Neural progenitor cell (in vitro differentiated cells): ENCODE data around the gene TUNAR. TPM values are rescaled to one million over a fixed set of nuclear protein-coding genes. Genes with fewer than 3 reads are reported as not detected.
"Not testable (repeated sequence)": the region's sequence is repeated elsewhere in the genome, so short reads cannot be mapped to it uniquely, and the experiment has no call there.

Experiments
- DNase-seq: peaks from one replicate; pipeline ENCODE4 v3.0.0-alpha.2; 2016; ENCODE audit warnings: low spot score
- H2AFZ ChIP-seq: fragments of 200-600 bp; sonication (generic); replicated peaks from 2 replicates; pipeline ENCODE4 v1.6.1; 2016; ENCODE audit warnings: antibody characterized with exemption
- H3F3A ChIP-seq: fragments of 200-600 bp; sonication (generic); 2 replicates; pipeline ENCODE4 v1.6.1; 2016; ENCODE audit warnings: antibody characterized with exemption, low read depth
- H3K27ac ChIP-seq: fragments of 200-600 bp; sonication (generic); 2 replicates; pipeline ENCODE4 v1.5.1; 2016; ENCODE audit warnings: mild to moderate bottlenecking
- H3K27me3 ChIP-seq: fragments of 200-600 bp; sonication (generic); 2 replicates; pipeline ENCODE4 v1.6.1; 2016; ENCODE audit warnings: mild to moderate bottlenecking, moderate library complexity
- H3K36me3 ChIP-seq: fragments of 200-600 bp; sonication (generic); 2 replicates; pipeline ENCODE4 v1.5.1; 2016
- H3K4me1 ChIP-seq: fragments of 200-600 bp; sonication (generic); 2 replicates; pipeline ENCODE4 v1.6.1; 2016; ENCODE audit warnings: mixed run types
- H3K4me2 ChIP-seq: fragments of 200-600 bp; sonication (generic); 2 replicates; pipeline ENCODE4 v1.6.1; 2016
- H3K4me3 ChIP-seq: fragments of 200-600 bp; sonication (generic); 2 replicates; pipeline ENCODE4 v1.5.1; 2016
- H3K79me2 ChIP-seq: fragments of 200-600 bp; sonication (generic); 2 replicates; pipeline ENCODE4 v1.6.1; 2016; ENCODE audit warnings: low read depth
- H3K9ac ChIP-seq: fragments of 200-600 bp; sonication (generic); 2 replicates; pipeline ENCODE4 v1.6.1; 2016
- H3K9me3 ChIP-seq: fragments of 200-600 bp; sonication (generic); 2 replicates; pipeline ENCODE4 v1.5.1; 2016; ENCODE audit warnings: low read depth
- H4K20me1 ChIP-seq: fragments of 200-600 bp; sonication (generic); 2 replicates; pipeline ENCODE4 v1.6.1; 2016; ENCODE audit warnings: low read depth
- H3K27ac Mint-ChIP-seq: 3 replicates; pipeline ENCODE4 v1.8.0; 2021; ENCODE audit warnings: mixed read lengths
- H3K27me3 Mint-ChIP-seq: 2 replicates; pipeline ENCODE4 v1.8.0; 2022; ENCODE audit warnings: low read depth, mild to moderate bottlenecking, inconsistent platforms, moderate library complexity, mixed read lengths; ENCODE audit not compliant: insufficient read depth
- H3K36me3 Mint-ChIP-seq: 3 replicates; pipeline ENCODE4 v1.8.0; 2021; ENCODE audit warnings: mixed read lengths
- H3K4me1 Mint-ChIP-seq: 3 replicates; pipeline ENCODE4 v1.8.0; 2021; ENCODE audit warnings: mixed read lengths
- H3K4me3 Mint-ChIP-seq: 3 replicates; pipeline ENCODE4 v1.8.0; 2021; ENCODE audit warnings: mild to moderate bottlenecking, moderate library complexity, mixed read lengths
- H3K9me3 Mint-ChIP-seq: 3 replicates; pipeline ENCODE4 v1.8.0; 2020; ENCODE audit warnings: mixed read lengths
- CTCF ChIP-seq: fragments of 200-600 bp; sonication (generic); IDR thresholded peaks from 2 replicates; pipeline ENCODE4 v1.5.1; 2017; ENCODE audit warnings: antibody characterized with exemption, mild to moderate bottlenecking
- EZH2 ChIP-seq: fragments of 200-600 bp; sonication (generic); IDR thresholded peaks from 2 replicates; pipeline ENCODE4 v1.6.1; 2017; ENCODE audit warnings: antibody characterized with exemption, mild to moderate bottlenecking, moderate library complexity
- EZH2phosphoT487 ChIP-seq: fragments of 200-600 bp; sonication (generic); IDR thresholded peaks from 2 replicates; pipeline ENCODE4 v1.6.1; 2017; ENCODE audit warnings: antibody characterized with exemption
- total RNA-seq: library from RNA; depleted of rRNA; stranded (reverse); fragments of >200 nt; gene quantifications from 2 replicates; pipeline ENCODE4 v1.2.3, GENCODE V29; 2015; ENCODE audit warnings: low replicate concordance

The TUNAR gene
- total RNA-seq, 1 donor from 2014 or later: 14.1 TPM

GRCh38 chr14:95964901-95965300 lies 88.3 kb downstream of the TUNAR start:
- Histone ChIP-seq H3K36me3 (no peaks in the 10 kb centered on the region), H3K4me1 (peaks cover 21% of the 10 kb centered on the region), H4K20me1 (no peaks in the 10 kb centered on the region), H3K9ac (no peak overlapping the region), H3K27ac (no peak overlapping the region), H3K4me3 (no peak overlapping the region), H3K27me3 (no peaks in the 10 kb centered on the region), H2AFZ (no peak overlapping the region), H3K79me2 (no peaks in the 10 kb centered on the region), H3K9me3 (no peaks in the 10 kb centered on the region), H3K4me2 (no peak overlapping the region), H3F3A (no peaks in the 10 kb centered on the region)
- peaks cover 31% of the 10 kb centered on the region for H3K4me1 Mint-ChIP-seq
- no peaks in the 10 kb centered on the region for H3K27me3 Mint-ChIP-seq
- H3K27ac Mint-ChIP-seq: no peak overlapping the region
- TF ChIP-seq EZH2phosphoT487: no peak
- TF ChIP-seq CTCF: no peak
- TF ChIP-seq EZH2: no peak
- no peaks in the 10 kb centered on the region for H3K36me3 Mint-ChIP-seq
- no peak for DNase-seq
- peaks cover 5% of the 10 kb centered on the region for H3K9me3 Mint-ChIP-seq
- no peak overlapping the region for H3K4me3 Mint-ChIP-seq

GRCh38 chr14:95968048-95968447 lies 91.4 kb downstream of the TUNAR start:
- not testable (repeated sequence) for H3K4me3 ChIP-seq, H3K36me3 ChIP-seq, H2AFZ ChIP-seq, H3K4me2 ChIP-seq, H3K4me1 Mint-ChIP-seq, H4K20me1 ChIP-seq, H3K36me3 Mint-ChIP-seq, H3K27me3 ChIP-seq, H3K4me1 ChIP-seq, H3K27ac Mint-ChIP-seq, H3F3A ChIP-seq, H3K9me3 ChIP-seq, H3K27ac ChIP-seq, H3K79me2 ChIP-seq, H3K27me3 Mint-ChIP-seq, H3K9me3 Mint-ChIP-seq, H3K9ac ChIP-seq, DNase-seq
- peak overlapping the region; percentile 31 for H3K4me3 Mint-ChIP-seq

Other genes starting within 250 kb of the TUNAR start
- gene TCL1B, start 190.4 kb upstream of the TUNAR start, total RNA-seq: 0.12 TPM in 1 of 2 replicates, not detected in the other
- not detected in 2 replicates for gene TCL1A, start 162.7 kb upstream of the TUNAR start, total RNA-seq
- 5.5 and 8.1 TPM in 2 replicates for gene C14orf132, start 162.5 kb downstream of the TUNAR start, total RNA-seq